Stimulated activated CD8-positive, alpha-beta memory T cell treated with anti-CD3 and anti-CD28 coated beads, Interleukin-4, amount 100 ng/mL, for 24 hours (primary cell): ENCODE results near the gene CHMP6.

ENCODE experiments used
- DNase-seq: peaks from one replicate; pipeline ENCODE4 v3.0.0-alpha.2; 2020; ENCODE audit warnings: low read depth

The CHMP6 gene

DNA sequence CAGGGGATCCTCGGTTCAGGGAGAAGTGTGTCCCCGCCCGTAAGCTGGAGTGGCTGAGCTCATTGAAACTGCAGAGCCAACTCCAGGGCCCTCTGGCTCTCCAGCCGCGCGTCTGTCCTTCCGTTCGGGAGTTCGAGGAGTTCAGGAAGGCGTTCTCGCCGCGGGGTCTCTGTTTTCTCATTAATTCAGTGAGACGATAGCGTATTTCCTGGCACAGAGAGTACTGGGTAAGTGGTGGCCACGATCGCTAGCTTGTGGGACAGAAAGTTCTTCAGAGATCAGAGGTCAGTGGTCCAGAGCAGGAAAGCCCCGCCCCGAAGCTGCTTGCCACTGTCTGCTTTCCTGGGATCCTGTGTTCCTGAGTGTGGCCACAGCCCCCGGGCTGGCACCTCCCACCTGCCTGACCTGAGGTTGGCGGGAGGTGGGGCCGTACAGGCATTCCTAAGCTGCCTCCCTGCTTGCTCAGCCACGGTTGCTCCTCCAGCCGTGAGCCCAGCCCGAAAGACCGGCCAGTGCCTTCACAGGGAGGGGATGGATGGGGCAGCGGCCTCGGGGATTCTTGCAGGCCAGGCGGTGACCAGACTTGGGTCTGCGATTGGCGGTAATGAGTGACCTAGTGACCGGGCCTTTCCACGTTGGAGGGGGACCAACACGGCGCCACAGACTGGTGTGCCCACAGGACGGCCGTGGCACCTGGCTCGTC, 52.2 kb downstream of the CHMP6 start:
- DNase-seq = no peak

DNA sequence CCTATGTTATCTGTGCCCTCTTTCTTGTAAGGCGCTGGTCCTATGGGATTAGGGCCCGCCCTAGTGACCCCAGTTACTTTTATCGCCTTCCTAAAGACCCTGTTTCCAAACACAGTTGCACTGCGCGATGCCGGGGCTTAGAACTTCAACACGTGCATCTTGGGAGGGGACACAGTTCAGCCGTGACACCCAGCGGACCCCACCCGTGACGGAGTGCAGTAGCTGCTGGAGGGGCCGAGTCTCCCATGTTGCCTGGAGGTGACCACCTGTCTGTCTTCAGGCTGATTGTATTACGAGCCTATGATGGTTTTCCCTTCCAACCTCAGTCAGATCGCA, 52.8 kb downstream of the CHMP6 start:
- no peak for DNase-seq

DNA sequence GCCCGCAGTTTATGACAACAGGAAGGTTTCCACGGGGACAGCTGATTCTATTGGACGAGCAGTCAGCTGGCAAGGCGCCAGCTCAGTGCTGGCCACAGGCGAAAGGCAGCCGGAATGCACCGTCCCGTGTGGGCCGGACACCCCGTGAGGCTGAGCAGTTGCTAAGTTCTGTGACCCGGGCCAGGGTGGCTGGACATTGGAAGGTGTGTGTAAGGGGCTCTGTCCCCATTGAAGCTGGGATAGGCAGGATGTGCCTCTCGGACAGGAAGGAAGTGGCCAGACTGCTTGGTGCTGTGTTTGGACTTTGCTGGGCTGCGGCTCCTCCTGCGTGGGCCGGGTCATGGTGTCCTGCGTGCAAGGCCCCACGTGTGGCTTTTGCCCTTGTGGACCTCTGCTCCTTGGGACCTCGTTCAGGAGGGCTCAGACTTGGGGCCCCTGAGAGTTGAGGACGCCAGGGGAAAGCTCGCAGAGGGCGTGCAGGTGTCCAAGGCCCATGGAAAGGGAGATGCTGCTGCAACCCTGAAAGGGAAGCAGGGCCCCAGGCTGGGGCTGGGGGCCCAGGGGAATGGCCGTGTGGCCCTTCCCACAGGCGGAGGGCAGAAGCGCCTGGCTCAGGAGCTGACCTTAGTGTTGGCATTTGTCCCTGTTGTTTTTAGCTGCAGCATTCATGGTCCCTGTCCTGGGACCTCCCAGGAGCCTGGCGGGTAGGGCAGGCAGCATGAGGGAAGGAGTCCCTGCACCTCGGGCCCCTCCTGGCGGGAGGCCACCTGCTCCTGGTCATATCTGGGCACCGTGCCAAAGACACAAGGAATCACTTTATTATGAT, 53.3 kb downstream of the CHMP6 start:
- DNase-seq = no peak

DNA sequence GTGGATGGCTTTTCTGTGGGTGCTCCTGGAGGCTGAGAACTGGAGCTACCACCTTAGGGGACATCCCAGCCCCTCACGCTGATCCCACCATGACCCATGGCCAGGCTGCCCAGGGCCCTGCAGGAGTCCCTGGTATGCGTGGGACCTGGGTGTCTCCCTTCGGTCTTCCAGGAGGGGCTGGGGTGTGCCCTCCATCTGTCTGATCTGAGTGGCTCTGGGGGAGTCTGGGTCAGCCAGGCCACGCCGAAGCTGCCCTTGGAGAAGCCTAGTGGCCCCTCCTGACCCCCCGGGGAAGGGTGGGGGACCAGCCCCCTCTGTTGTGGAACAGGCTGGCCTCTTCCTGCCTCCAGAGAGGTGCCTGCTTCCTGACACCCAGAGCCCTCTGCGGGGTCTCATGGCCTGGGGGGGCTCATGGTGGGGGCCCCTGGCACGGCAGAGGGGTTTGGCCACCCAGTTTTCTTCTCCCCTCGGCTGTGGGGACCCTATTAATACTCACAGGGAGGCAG, 54.0 kb downstream of the CHMP6 start:
- DNase-seq = no peak

DNA sequence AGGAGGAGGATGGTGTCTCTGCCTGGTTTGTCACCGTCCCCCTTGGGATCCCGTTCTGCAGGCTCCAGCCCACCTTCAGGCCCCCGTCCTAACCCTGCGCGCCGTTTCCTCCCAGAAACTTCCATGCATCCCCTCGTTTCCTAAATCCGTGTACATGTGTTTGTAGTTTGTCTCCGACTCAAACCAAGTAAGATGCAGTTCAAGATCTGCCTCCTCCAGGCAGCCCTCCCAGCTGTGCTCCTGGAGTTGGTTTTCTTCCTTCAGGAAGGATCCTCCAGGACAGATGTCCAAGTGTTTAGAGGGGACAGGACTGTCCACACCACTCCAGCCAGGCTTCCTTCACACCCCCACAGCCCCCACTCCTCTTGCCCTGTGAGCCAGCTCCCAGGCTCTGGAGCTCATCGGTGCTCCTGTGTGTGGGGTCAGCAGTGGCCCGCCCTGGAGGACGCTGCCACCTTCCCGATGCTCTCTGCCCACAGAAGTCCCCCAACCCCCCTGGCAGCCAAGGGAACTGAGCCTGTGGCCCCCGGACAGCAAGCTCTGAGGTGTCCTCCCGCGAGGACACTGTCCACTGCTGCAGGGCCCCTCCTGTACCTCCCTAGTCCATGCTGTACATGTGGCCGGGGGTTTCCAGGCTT, 54.6 kb downstream of the CHMP6 start:
- DNase-seq = no peak

DNA sequence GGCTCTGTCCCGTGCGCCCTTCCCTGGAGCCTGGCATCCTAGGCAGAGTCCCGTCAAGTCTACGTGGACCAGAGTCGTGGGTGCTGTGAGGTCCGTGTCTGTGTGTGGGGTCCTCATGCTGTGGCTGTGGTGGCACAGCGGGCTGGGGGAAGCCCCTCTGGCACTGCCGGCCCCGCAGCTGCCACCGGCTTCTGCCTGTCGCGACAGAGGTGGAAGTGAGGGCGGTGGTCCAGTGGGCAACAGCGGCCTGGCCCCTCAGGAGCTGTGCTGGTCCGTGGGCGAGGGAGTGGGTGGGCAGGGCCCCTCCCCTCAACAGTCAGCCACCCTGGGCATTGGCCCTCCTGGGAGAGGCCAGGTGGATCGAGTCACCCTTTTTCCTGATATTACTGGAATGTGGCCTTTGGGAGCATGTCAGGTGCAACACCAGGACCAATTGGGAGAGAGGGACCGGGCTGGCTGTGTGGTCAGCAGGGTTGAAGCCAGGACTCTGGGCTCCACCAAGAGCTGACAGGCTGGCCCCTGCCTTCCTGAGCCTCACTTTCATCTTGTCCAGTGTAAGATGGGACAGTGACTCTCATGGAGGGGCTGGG, 55.2 kb downstream of the CHMP6 start:
- no peak for DNase-seq

DNA sequence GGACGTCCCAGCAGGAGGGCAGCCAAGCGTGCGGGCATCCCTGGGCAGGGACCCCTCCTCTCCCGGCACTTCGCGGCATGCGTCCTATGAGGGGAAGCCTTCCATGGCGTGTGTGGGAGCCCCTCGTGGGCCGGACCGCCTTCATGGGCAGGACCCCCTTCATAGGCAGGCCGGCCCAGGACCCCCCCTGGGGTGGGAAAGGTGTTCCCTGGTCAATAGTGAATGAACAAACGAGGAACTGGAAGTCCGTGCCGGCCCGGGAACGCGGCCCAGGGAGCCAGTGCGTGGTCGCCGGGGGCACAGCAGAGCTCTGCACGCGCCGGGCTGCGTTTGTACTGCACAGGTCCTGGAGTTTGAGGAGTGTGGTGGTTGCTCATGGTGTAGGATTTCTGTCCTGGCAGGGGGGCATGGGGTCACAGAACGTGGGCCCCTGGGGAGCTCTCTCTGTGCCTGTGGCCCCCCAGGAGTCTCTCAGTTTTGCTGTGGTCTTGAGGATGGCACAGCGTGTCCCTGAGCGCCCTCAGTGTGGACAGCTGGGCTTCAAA, 57.3 kb downstream of the CHMP6 start:
- DNase-seq = no peak

DNA sequence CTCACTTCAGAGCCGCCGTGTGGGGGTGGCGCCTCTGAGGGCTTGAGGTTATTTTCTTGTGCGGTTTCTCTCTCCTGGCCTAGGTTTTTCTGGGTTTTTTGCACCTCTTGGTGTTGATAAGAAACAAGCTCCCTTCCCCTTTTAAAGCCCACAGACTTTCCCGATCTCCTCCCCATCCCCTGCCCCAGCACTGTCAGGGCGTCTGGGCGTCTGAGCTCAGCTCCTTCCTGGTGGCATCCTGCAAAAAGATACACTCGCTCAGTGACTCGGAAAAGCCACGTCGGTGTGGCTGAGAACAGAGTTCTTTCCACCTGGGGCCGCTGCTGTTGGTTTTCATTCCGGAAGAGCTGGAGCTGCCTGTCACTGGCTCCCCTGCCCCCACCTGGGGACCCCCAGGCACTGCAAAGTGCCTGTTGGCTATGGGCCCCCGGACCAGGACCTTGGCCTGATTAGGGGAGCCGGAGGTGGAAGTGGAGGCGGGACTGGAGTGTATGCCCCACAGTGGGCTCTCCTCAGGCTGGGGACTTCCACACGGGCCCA, 57.8 kb downstream of the CHMP6 start:
- no peak for DNase-seq
